ENCODE results near the gene KDM7A. TPM values are rescaled to one million over a fixed set of nuclear protein-coding genes. Genes with fewer than 3 reads are reported as not detected.

Gene KDM7A
- total and polyA plus RNA-seq, 2 of the 4 experiments (the other 2 are of a cell fraction), result 1.5 to 2.3 TPM

GRCh38 chr7:140143997-140144396, 32.8 kb downstream of the KDM7A start:
- H4K8ac ChIP-seq (ENCODE audit: low read depth in 2 of 2, low read length in 2 of 2), result no peak overlapping the region
- H2BK5ac ChIP-seq (ENCODE audit: low read depth, low read length, poor library complexity, severe bottlenecking), result no peak overlapping the region
- no peak overlapping the region for H2AFZ ChIP-seq (replicated peaks; ENCODE audit: low read length, poor library complexity)
- H4K91ac ChIP-seq (ENCODE audit: insufficient read depth, low read depth, low read length), result no peak overlapping the region
- no peaks in the 10 kb centered on the region for H3K9me1 ChIP-seq (ENCODE audit: insufficient read depth, low read length)
- CTCF ChIA-PET, result interaction anchor here (0.7 kb wide), 1 partner anchor 17 kb away, joined by 3 read pairs; no protein-coding TSS in a partner anchor
- no peaks in the 10 kb centered on the region for H3K9me3 ChIP-seq (ENCODE audit: control insufficient read depth, insufficient read depth, low read length)
- no peak overlapping the region for H3K4me2 ChIP-seq (ENCODE audit: low read depth, low read length)
- in situ Hi-C loops (cut with MboI; ENCODE audit: low sequenced_read_pairs), result no loop called here
- no peak overlapping the region for H4K5ac ChIP-seq (ENCODE audit: low read depth, low read length)
- no peak overlapping the region for H2AK5ac ChIP-seq (ENCODE audit: low read depth, low read length)
- H3K27me3 ChIP-seq (ENCODE audit: control insufficient read depth, insufficient read depth, low read length), result no peaks in the 10 kb centered on the region
- no peak overlapping the region for H2AK9ac ChIP-seq (replicated peaks; ENCODE audit: low read depth, low read length, poor library complexity)
- H2BK120ac ChIP-seq (ENCODE audit: low read depth, low read length), result no peak overlapping the region
- H3K79me1 ChIP-seq (ENCODE audit: low read depth in 1 of 2, low read length in 2 of 2), result peaks cover 8 to 15% of the 10 kb centered on the region in 2 experiments; a peak in 2 of 4 replicates
- H2BK15ac ChIP-seq (ENCODE audit: low read depth, low read length), result no peak overlapping the region
- intact Hi-C loops (cut with micrococcal nuclease), result no loop called here
- POLR2A ChIA-PET (ENCODE audit: unreplicated experiment), result no interaction called here
- dilution Hi-C loops (cut with HindIII; ENCODE audit: low sequenced_read_pairs, unreplicated experiment), result no loop called here
- no peaks in the 10 kb centered on the region for H3K4me1 ChIP-seq (ENCODE audit: control insufficient read depth, insufficient read depth, low read length)
- H3K18ac ChIP-seq (ENCODE audit: low read depth, low read length), result no peak overlapping the region
- H3K14ac ChIP-seq (replicated peaks; ENCODE audit: low read depth, low read length), result no peak overlapping the region
- ATAC-seq (ENCODE audit: low read depth), result no peak
- peaks cover 2% of the 10 kb centered on the region; the same call in 1 of the 2 replicates for H3K36me3 ChIP-seq (ENCODE audit: control insufficient read depth, insufficient read depth, low read length)
- no peak overlapping the region for H3K56ac ChIP-seq (ENCODE audit: extremely low read depth, insufficient read depth, low read length)
- no peak overlapping the region for H3K23ac ChIP-seq (ENCODE audit: low read depth, low read length)
- no peak overlapping the region for H2BK20ac ChIP-seq (ENCODE audit: low read depth, low read length)
- no peak overlapping the region for H3K4ac ChIP-seq (ENCODE audit: low read depth, low read length)
- no peak for TF ChIP-seq MAFK (IDR thresholded peaks at IDR 0.05; ENCODE audit: low read depth, low read length)
- TF ChIP-seq, protein P1, sequence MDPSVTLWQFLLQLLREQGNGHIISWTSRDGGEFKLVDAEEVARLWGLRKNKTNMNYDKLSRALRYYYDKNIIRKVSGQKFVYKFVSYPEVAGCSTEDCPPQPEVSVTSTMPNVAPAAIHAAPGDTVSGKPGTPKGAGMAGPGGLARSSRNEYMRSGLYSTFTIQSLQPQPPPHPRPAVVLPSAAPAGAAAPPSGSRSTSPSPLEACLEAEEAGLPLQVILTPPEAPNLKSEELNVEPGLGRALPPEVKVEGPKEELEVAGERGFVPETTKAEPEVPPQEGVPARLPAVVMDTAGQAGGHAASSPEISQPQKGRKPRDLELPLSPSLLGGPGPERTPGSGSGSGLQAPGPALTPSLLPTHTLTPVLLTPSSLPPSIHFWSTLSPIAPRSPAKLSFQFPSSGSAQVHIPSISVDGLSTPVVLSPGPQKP (IDR thresholded peaks at IDR 0.05; ENCODE audit: borderline replicate concordance, low read depth, low read length), result no peak
- TF ChIP-seq CHD1 (IDR thresholded peaks at IDR 0.05; ENCODE audit: low read depth, low read length), result no peak
- no peak for TF ChIP-seq RFX5 (IDR thresholded peaks at IDR 0.05; ENCODE audit: low read depth, low read length)
- no peak for TF ChIP-seq SMC3 (IDR thresholded peaks at IDR 0.05; ENCODE audit: low read depth, low read length)
- no peak for TF ChIP-seq MXI1 (IDR thresholded peaks at IDR 0.05; ENCODE audit: borderline replicate concordance, low read depth, low read length)
- TF ChIP-seq POLR2A (IDR thresholded peaks at IDR 0.05; ENCODE audit: low read depth, low read length), result no peak
- no peak for TF ChIP-seq FOS (IDR thresholded peaks at IDR 0.05; ENCODE audit: low read depth, low read length)
- TF ChIP-seq CEBPB (IDR thresholded peaks at IDR 0.05; ENCODE audit: low read depth, low read length), result no peak
- H4K20me1 ChIP-seq (ENCODE audit: insufficient read depth, low read length), result no peaks in the 10 kb centered on the region
- DNase-seq, result no peak
- no peak overlapping the region for H3K9ac ChIP-seq (ENCODE audit: low read depth, low read length)
- H3K27ac ChIP-seq (ENCODE audit: insufficient read depth, low read length), result no peak overlapping the region
- no peak overlapping the region for H3K4me3 ChIP-seq (ENCODE audit: insufficient read depth, low read depth, low read length)
- WGBS, 2 experiments (ENCODE audit: extremely low coverage in 2 of 2, insufficient read length in 1 of 2), result no CpG with 5 or more reads among the region's 3 CpGs
- no TSS peak for BruUV-seq (replicated peaks)
